CD8-positive, alpha-beta memory T cell (primary cell): ENCODE measurements around the gene DDC. TPM values are rescaled to one million over a fixed set of nuclear protein-coding genes. Genes with fewer than 3 reads are reported as not detected.
"Not testable (repeated sequence)": the region's sequence is repeated elsewhere in the genome, so short reads cannot be mapped to it uniquely, and the experiment has no call there.

Source experiments
- CTCF ChIA-PET: fragments of 350-600 bp; sonication (Branson Sonifier 250); formaldehyde crosslinking; loops from one replicate; lab custom pipeline; 2021; ENCODE audit warnings: antibody characterized with exemption; lab: Charles Lee
- POLR2A ChIA-PET: fragments of 350-600 bp; sonication (Branson Sonifier 250); formaldehyde crosslinking; loops from one replicate; lab custom pipeline; 2021; ENCODE audit warnings: antibody characterized with exemption; lab: Charles Lee
- DNase-seq, 5 donors: peaks; one replicate each; pipeline versions ENCODE4 v3.0.0 to v3.0.0-alpha.2; 2020 to 2022; ENCODE audit warnings: mixed read lengths in 1 of 5
- H3K27ac ChIP-seq: one replicate; pipeline ENCODE4 v1.7.0; 2013; ENCODE audit warnings: low read depth, mild to moderate bottlenecking, low read length, moderate library complexity
- H3K27me3 ChIP-seq: 2 replicates; pipeline ENCODE4 v1.7.0; 2013; ENCODE audit warnings: low read length, mild to moderate bottlenecking; ENCODE audit not compliant: insufficient read depth, poor library complexity, severe bottlenecking
- H3K36me3 ChIP-seq: 2 replicates; pipeline ENCODE4 v1.7.0; 2013; ENCODE audit warnings: mild to moderate bottlenecking, low read length, moderate library complexity; ENCODE audit not compliant: insufficient read depth
- H3K4me1 ChIP-seq: 2 replicates; pipeline ENCODE4 v1.7.0; 2013; ENCODE audit warnings: mild to moderate bottlenecking, low read length, moderate library complexity; ENCODE audit not compliant: insufficient read depth
- H3K4me3 ChIP-seq: 2 replicates; pipeline ENCODE4 v1.7.0; 2013; ENCODE audit warnings: mild to moderate bottlenecking, low read length
- H3K9me3 ChIP-seq: 2 replicates; pipeline ENCODE4 v1.7.0; 2013; ENCODE audit warnings: mild to moderate bottlenecking, low read length
- H3K27ac Mint-ChIP-seq, 8 donors: one replicate each; pipeline ENCODE4 v1.8.0; 2020 to 2021; ENCODE audit warnings: mixed read lengths in 8 of 8, mild to moderate bottlenecking in 6 of 8, inconsistent platforms in 3 of 8, moderate library complexity in 3 of 8
- H3K27me3 Mint-ChIP-seq, 2 donors: one replicate each; pipeline ENCODE4 v1.8.0; 2020 to 2021; ENCODE audit warnings: mixed read lengths in 2 of 2, mild to moderate bottlenecking in 1 of 2, moderate library complexity in 1 of 2
- H3K36me3 Mint-ChIP-seq, 3 donors: one replicate each; pipeline ENCODE4 v1.8.0; 2020 to 2021; ENCODE audit warnings: mixed read lengths in 3 of 3, inconsistent platforms in 1 of 3, mild to moderate bottlenecking in 1 of 3
- H3K4me1 Mint-ChIP-seq, 3 donors: one replicate each; pipeline ENCODE4 v1.8.0; 2020 to 2021; ENCODE audit warnings: mixed read lengths in 3 of 3, inconsistent platforms in 1 of 3, mild to moderate bottlenecking in 1 of 3
- H3K4me3 Mint-ChIP-seq, 7 donors: one replicate each; pipeline ENCODE4 v1.8.0; 2020 to 2021; ENCODE audit warnings: mixed read lengths in 7 of 7, mild to moderate bottlenecking in 6 of 7, moderate library complexity in 4 of 7, inconsistent platforms in 2 of 7
- H3K9me3 Mint-ChIP-seq, 5 donors: one replicate each; pipeline ENCODE4 v1.8.0; 2020 to 2022; ENCODE audit warnings: mixed read lengths in 5 of 5, mild to moderate bottlenecking in 3 of 5, moderate library complexity in 2 of 5, inconsistent platforms in 1 of 5
- polyA plus RNA-seq: library from polyadenylated mRNA; unstranded; fragments of 300-500 nt; fragmentation: Illumina TruSeq; gene quantifications from one replicate; pipeline ENCODE4 v1.2.3, GENCODE V29; 2021
- total RNA-seq, 2 experiments: library from RNA; stranded (reverse); gene quantifications; one replicate each; pipeline ENCODE4 v1.2.3, GENCODE V29; 2021

DDC gene
- total and polyA plus RNA-seq, 3 experiments from 2014 or later, result not detected

- no peaks in the 10 kb centered on the region for H3K4me1 Mint-ChIP-seq
- no peaks in the 10 kb centered on the region for H3K27me3 ChIP-seq
These were observed 36.7 kb downstream of the DDC start for GRCh38 chr7:50528266-50529092.

GRCh38 chr7:50519350-50519749, 45.9 kb downstream of the DDC start:
- CTCF ChIA-PET, result not testable (repeated sequence)

More at GRCh38 chr7:50528266-50529092, 36.7 kb downstream of the DDC start:
- ChIA-PET CTCF (no interaction called here), POLR2A (no interaction called here)
- no peaks in the 10 kb centered on the region for H3K36me3 Mint-ChIP-seq
- peaks cover 7 to 30% of the 10 kb centered on the region in 2 donors for H3K27me3 Mint-ChIP-seq
- no peaks in the 10 kb centered on the region for H3K9me3 Mint-ChIP-seq
- DNase-seq, result no peak
- no peak overlapping the region for H3K4me3 ChIP-seq
- H3K36me3 ChIP-seq, result no peaks in the 10 kb centered on the region
- no peaks in the 10 kb centered on the region for H3K9me3 ChIP-seq
- no peak overlapping the region for H3K4me3 Mint-ChIP-seq
- no peak overlapping the region for H3K27ac Mint-ChIP-seq
- H3K4me1 ChIP-seq, result no peaks in the 10 kb centered on the region
- no peak overlapping the region for H3K27ac ChIP-seq

GRCh38 chr7:50513166-50513871, 51.9 kb downstream of the DDC start:
- Mint-ChIP-seq H3K4me1 (no peaks in the 10 kb centered on the region), H3K9me3 (peaks cover 2 to 10% (median 6%) of the 10 kb centered on the region in 5 donors), H3K36me3 (peaks cover 0 to 6% (median 3%) of the 10 kb centered on the region in 3 donors)

More at GRCh38 chr7:50519350-50519749, 45.9 kb downstream of the DDC start:
- H3K27me3 ChIP-seq, H3K27ac Mint-ChIP-seq, H3K4me3 Mint-ChIP-seq, DNase-seq, H3K36me3 ChIP-seq, H3K9me3 ChIP-seq, POLR2A ChIA-PET, H3K27ac ChIP-seq, H3K36me3 Mint-ChIP-seq, H3K4me1 Mint-ChIP-seq, H3K4me3 ChIP-seq, H3K4me1 ChIP-seq: not testable (repeated sequence)
- Mint-ChIP-seq H3K9me3 (peaks cover 7 to 22% (median 15%) of the 10 kb centered on the region in 5 donors), H3K27me3 (peaks cover 20 to 55% of the 10 kb centered on the region in 2 donors)

GRCh38 chr7:50512384-50512783, 52.8 kb downstream of the DDC start:
- no peak overlapping the region for H3K4me3 ChIP-seq
- H3K27ac ChIP-seq, result no peak overlapping the region
- Mint-ChIP-seq H3K27ac (no peak overlapping the region), H3K9me3 (peaks cover 1 to 7% (median 3%) of the 10 kb centered on the region in 5 donors), H3K36me3 (peaks cover 0 to 4% (median 3%) of the 10 kb centered on the region in 3 donors), H3K4me1 (no peaks in the 10 kb centered on the region), H3K27me3 (peaks cover 24 to 65% of the 10 kb centered on the region in 2 donors), H3K4me3 (no peak overlapping the region)
- H3K9me3 ChIP-seq, result no peaks in the 10 kb centered on the region
- no peaks in the 10 kb centered on the region for H3K36me3 ChIP-seq
- H3K27me3 ChIP-seq, result no peaks in the 10 kb centered on the region
- CTCF ChIA-PET, result no interaction called here
- no peaks in the 10 kb centered on the region for H3K4me1 ChIP-seq
- DNase-seq, result no peak
- POLR2A ChIA-PET, result no interaction called here

More at GRCh38 chr7:50513166-50513871, 51.9 kb downstream of the DDC start:
- no peak overlapping the region for H3K27ac ChIP-seq
- H3K4me1 ChIP-seq, result no peaks in the 10 kb centered on the region
- ChIA-PET CTCF (no interaction called here), POLR2A (no interaction called here)
- Mint-ChIP-seq H3K4me3 (no peak overlapping the region), H3K27ac (no peak overlapping the region), H3K27me3 (peaks cover 25 to 69% of the 10 kb centered on the region in 2 donors)
- DNase-seq, result no peak
- no peaks in the 10 kb centered on the region for H3K36me3 ChIP-seq
- no peaks in the 10 kb centered on the region for H3K27me3 ChIP-seq
- no peaks in the 10 kb centered on the region for H3K9me3 ChIP-seq
- H3K4me3 ChIP-seq, result no peak overlapping the region

- no peak for DNase-seq
- Mint-ChIP-seq H3K4me3 (no peak overlapping the region), H3K27me3 (peaks cover 12 to 49% of the 10 kb centered on the region in 2 donors), H3K4me1 (no peaks in the 10 kb centered on the region), H3K9me3 (no peaks in the 10 kb centered on the region), H3K27ac (peak overlapping the region in 1 of 8 donors; percentile 0), H3K36me3 (peaks cover 0 to 3% (median 0%) of the 10 kb centered on the region in 3 donors)
- no peaks in the 10 kb centered on the region for H3K4me1 ChIP-seq
- POLR2A ChIA-PET, result no interaction called here
- no peaks in the 10 kb centered on the region for H3K9me3 ChIP-seq
- no peak overlapping the region for H3K27ac ChIP-seq
- H3K36me3 ChIP-seq, result no peaks in the 10 kb centered on the region
- H3K27me3 ChIP-seq, result no peaks in the 10 kb centered on the region
- no peak overlapping the region for H3K4me3 ChIP-seq
- CTCF ChIA-PET, result no interaction called here
These were observed 55.7 kb downstream of the DDC start for GRCh38 chr7:50509459-50509858.

GRCh38 chr7:50508471-50508943, 56.7 kb downstream of the DDC start:
- H3K4me3 Mint-ChIP-seq, result no peak overlapping the region
- no peaks in the 10 kb centered on the region for H3K4me1 Mint-ChIP-seq
- DNase-seq, result no peak
- POLR2A ChIA-PET, result no interaction called here
- CTCF ChIA-PET, result no interaction called here
- H3K27me3 Mint-ChIP-seq, result peaks cover 9 to 39% of the 10 kb centered on the region in 2 donors
- no peaks in the 10 kb centered on the region for H3K9me3 Mint-ChIP-seq
- Histone ChIP-seq H3K4me3 (no peak overlapping the region), H3K36me3 (no peaks in the 10 kb centered on the region), H3K9me3 (no peaks in the 10 kb centered on the region), H3K4me1 (no peaks in the 10 kb centered on the region), H3K27me3 (no peaks in the 10 kb centered on the region), H3K27ac (no peak overlapping the region)
- H3K36me3 Mint-ChIP-seq, result peaks cover 0 to 3% (median 0%) of the 10 kb centered on the region in 3 donors
- no peak overlapping the region for H3K27ac Mint-ChIP-seq

- no peak overlapping the region for H3K27ac Mint-ChIP-seq
- CTCF ChIA-PET, result no interaction called here
These were observed 57.2 kb downstream of the DDC start for GRCh38 chr7:50507898-50508470.

More at GRCh38 chr7:50507898-50508470, 57.2 kb downstream of the DDC start:
- Histone ChIP-seq H3K27me3 (no peaks in the 10 kb centered on the region), H3K36me3 (no peaks in the 10 kb centered on the region), H3K27ac (no peak overlapping the region), H3K9me3 (no peaks in the 10 kb centered on the region), H3K4me3 (no peak overlapping the region), H3K4me1 (no peaks in the 10 kb centered on the region)
- peaks cover 7 to 35% of the 10 kb centered on the region in 2 donors for H3K27me3 Mint-ChIP-seq
- H3K4me3 Mint-ChIP-seq, result no peak overlapping the region
- peaks cover 0 to 3% (median 0%) of the 10 kb centered on the region in 3 donors for H3K36me3 Mint-ChIP-seq
- no peaks in the 10 kb centered on the region for H3K9me3 Mint-ChIP-seq
- POLR2A ChIA-PET, result no interaction called here
- H3K4me1 Mint-ChIP-seq, result no peaks in the 10 kb centered on the region
- DNase-seq, result no peak
